Measurements from ENCODE around the gene ARL2.
A peak's percentile ranks its signal among the peaks of the same experiment; 100 is the strongest.

The ARL2 gene

DNA sequence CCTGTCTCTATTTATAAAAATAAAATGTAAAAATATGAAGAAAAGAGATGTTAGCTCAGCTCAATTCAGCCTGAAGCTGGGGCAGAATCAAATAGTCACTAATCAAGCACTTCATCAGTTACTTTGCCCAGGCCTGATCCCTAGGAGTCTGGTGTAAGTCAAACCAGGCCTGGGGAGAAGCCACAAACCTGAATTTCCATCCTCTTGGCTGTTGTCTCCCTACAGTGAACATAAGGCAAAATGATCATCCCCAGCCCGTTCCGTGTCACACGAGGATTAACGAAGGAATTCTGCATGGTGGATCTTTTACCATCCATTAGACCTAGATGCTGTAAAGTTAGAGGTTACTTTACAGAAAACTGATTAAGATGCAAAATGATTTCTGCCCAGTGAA is 50.9 kb downstream of the ARL2 start:
- TF ChIP-seq, protein P1, sequence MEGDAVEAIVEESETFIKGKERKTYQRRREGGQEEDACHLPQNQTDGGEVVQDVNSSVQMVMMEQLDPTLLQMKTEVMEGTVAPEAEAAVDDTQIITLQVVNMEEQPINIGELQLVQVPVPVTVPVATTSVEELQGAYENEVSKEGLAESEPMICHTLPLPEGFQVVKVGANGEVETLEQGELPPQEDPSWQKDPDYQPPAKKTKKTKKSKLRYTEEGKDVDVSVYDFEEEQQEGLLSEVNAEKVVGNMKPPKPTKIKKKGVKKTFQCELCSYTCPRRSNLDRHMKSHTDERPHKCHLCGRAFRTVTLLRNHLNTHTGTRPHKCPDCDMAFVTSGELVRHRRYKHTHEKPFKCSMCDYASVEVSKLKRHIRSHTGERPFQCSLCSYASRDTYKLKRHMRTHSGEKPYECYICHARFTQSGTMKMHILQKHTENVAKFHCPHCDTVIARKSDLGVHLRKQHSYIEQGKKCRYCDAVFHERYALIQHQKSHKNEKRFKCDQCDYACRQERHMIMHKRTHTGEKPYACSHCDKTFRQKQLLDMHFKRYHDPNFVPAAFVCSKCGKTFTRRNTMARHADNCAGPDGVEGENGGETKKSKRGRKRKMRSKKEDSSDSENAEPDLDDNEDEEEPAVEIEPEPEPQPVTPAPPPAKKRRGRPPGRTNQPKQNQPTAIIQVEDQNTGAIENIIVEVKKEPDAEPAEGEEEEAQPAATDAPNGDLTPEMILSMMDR (IDR thresholded peaks at IDR 0.05; ENCODE audit: insufficient read depth, low read length, poor library complexity, severe bottlenecking) = no peak
- Histone ChIP-seq H3K36me3 (ENCODE audit: control insufficient read depth, insufficient read depth, low read length) (no peaks in the 10 kb centered on the region), H3K27me3 (replicated peaks; ENCODE audit: control insufficient read depth, insufficient read depth, low read length) (no peaks in the 10 kb centered on the region), H3K4me3 (replicated peaks; ENCODE audit: low read depth, low read length) (no peak overlapping the region)
- DNase-seq (ENCODE audit: extremely low read depth, insufficient read length) = no peak

DNA sequence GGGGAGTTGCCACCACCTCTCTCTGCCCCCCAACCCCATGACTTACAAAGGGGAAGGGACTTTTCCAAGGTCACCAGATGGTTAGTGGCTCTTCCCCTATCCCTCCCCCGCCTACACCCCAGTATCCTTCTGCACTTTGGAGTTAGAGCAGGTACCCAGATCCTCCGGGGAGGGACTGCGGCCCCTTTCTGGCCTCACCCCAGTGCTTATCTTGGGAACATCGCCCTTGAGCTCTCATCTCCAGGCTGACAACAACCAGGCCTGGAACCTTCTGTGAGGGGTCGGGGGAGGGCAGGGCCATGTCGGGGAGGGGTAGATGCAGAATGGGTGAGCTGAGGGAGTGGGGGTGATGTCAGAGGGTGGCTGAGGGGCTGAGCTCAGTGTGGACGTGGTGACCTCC is 51.9 kb downstream of the ARL2 start:
- H3K27me3 ChIP-seq (replicated peaks; ENCODE audit: control insufficient read depth, insufficient read depth, low read length) = no peaks in the 10 kb centered on the region
- no peak for DNase-seq (ENCODE audit: extremely low read depth, insufficient read length)
- no peak overlapping the region for H3K4me3 ChIP-seq (replicated peaks; ENCODE audit: low read depth, low read length)
- TF ChIP-seq, protein P1 (IDR thresholded peaks at IDR 0.05; ENCODE audit: insufficient read depth, low read length, poor library complexity, severe bottlenecking) = no peak
- no peaks in the 10 kb centered on the region for H3K36me3 ChIP-seq (ENCODE audit: control insufficient read depth, insufficient read depth, low read length)

DNA sequence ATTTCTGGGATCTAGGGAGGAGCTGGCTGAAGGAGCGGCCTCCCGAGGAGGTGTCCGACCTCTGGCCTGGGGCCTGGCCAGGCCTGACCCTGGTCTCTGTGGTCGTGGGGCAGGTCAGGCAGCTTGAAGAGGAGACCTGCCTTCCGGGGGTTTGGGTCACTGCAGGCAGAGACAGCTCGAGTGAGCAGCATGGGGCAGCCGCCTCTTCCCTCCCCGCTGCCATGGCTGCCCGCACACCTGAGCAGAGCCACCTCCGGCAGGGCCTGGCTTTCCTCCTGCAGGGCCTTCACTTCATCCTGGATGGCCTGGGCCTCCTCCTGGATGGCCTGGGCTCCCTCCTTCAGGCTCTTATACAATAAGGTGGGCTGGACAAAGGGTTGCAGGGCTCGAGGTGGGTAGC is 52.4 kb downstream of the ARL2 start:
- no peak for DNase-seq (ENCODE audit: extremely low read depth, insufficient read length)
- no peaks in the 10 kb centered on the region for H3K36me3 ChIP-seq (ENCODE audit: control insufficient read depth, insufficient read depth, low read length)
- no peaks in the 10 kb centered on the region for H3K27me3 ChIP-seq (replicated peaks; ENCODE audit: control insufficient read depth, insufficient read depth, low read length)
- H3K4me3 ChIP-seq (replicated peaks; ENCODE audit: low read depth, low read length) = no peak overlapping the region
- TF ChIP-seq, protein P1 (IDR thresholded peaks at IDR 0.05; ENCODE audit: insufficient read depth, low read length, poor library complexity, severe bottlenecking) = no peak

DNA sequence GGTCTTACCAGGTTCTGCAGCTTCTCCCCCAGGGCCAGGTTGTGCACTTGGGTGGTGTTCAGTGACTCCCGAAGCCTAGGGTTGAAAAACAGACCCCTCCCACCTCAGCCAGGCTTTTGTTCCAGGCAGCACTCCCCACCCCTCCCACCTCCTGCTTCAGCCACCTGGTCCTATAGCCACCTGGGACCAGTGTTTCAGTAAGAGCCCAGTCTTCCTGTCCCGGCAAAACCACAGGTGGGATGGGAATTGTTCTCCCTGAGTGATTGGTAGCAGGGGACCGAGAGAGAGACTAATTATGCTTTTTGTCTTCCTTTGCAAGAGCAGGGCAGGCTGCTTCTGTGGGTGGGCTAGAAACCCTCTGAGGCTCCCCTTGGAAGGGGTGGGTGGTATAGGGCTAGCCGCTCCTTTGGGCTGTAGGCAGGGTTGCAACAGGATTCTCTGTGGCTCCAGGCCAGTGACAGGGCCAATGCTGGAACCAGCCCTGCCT is 52.9 kb downstream of the ARL2 start:
- H3K4me3 ChIP-seq (replicated peaks; ENCODE audit: low read depth, low read length) = no peak overlapping the region
- DNase-seq (ENCODE audit: extremely low read depth, insufficient read length) = no peak
- no peaks in the 10 kb centered on the region for H3K36me3 ChIP-seq (ENCODE audit: control insufficient read depth, insufficient read depth, low read length)
- H3K27me3 ChIP-seq (replicated peaks; ENCODE audit: control insufficient read depth, insufficient read depth, low read length) = no peaks in the 10 kb centered on the region
- TF ChIP-seq, protein P1 (IDR thresholded peaks at IDR 0.05; ENCODE audit: insufficient read depth, low read length, poor library complexity, severe bottlenecking) = no peak

DNA sequence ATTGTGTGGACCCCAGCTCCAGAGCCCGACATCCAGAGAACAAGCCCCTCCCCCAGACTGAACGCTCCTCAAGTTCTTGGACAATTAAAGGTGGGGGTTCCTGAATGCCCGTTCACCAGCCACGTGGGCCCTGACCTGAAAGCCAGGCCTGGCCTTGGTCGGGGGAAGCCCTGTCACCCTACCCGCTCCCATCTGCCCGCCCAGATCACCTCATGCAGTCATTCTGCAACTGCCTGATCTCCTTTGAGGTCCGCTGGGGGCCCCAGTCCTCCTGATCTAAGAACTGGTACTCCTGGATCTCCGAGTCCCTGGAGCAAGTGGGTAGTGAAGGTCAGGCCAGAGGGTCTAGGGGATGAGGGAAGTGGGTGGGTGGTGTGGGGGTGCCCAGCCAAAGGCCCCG is 53.5 kb downstream of the ARL2 start:
- Histone ChIP-seq H3K4me3 (replicated peaks; ENCODE audit: low read depth, low read length) (no peak overlapping the region), H3K27me3 (replicated peaks; ENCODE audit: control insufficient read depth, insufficient read depth, low read length) (no peaks in the 10 kb centered on the region), H3K36me3 (ENCODE audit: control insufficient read depth, insufficient read depth, low read length) (no peaks in the 10 kb centered on the region)
- TF ChIP-seq, protein P1 (IDR thresholded peaks at IDR 0.05; ENCODE audit: insufficient read depth, low read length, poor library complexity, severe bottlenecking) = no peak
- peak; percentile 60 for DNase-seq (ENCODE audit: extremely low read depth, insufficient read length)

DNA sequence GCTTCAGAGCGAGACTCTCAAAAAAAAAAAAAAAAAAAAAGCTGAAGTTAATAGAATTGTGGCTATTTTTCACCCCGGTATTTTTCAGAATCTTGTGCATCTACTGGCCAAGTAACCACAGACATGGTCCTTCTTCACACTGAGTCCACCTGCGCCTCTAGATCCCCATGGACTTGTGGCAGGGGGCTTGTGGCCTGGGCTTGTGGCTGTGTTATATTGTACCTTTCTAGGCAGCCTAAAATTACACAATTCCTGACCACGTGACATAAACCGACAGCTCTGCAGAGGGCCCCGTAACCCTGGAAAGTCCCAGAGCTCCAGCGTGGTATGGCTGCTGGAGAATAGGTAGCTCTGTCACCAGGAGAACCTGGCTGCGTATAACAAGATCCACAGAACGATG is 55.3 kb downstream of the ARL2 start:
- TF ChIP-seq, protein P1 (IDR thresholded peaks at IDR 0.05; ENCODE audit: insufficient read depth, low read length, poor library complexity, severe bottlenecking) = no peak
- DNase-seq (ENCODE audit: extremely low read depth, insufficient read length) = no peak
- H3K27me3 ChIP-seq (replicated peaks; ENCODE audit: control insufficient read depth, insufficient read depth, low read length) = no peaks in the 10 kb centered on the region

More for the DNA sequence above, 55.3 kb downstream of the ARL2 start:
- Histone ChIP-seq H3K36me3 (ENCODE audit: control insufficient read depth, insufficient read depth, low read length) (no peaks in the 10 kb centered on the region), H3K4me3 (replicated peaks; ENCODE audit: low read depth, low read length) (no peak overlapping the region)

All from GM06990 (cell line).